SK-N-SH (cell line): ENCODE measurements around the gene TP53BP1. TPM values are rescaled to one million over a fixed set of nuclear protein-coding genes. Genes with fewer than 3 reads are reported as not detected.
"Not testable (repeated sequence)": the region's sequence is repeated elsewhere in the genome, so short reads cannot be mapped to it uniquely, and the experiment has no call there.

ENCODE experiments used
- CTCF ChIA-PET: fragments of 300-600, 350-600 bp; formaldehyde crosslinking; extraction: SDS; loops from one replicate; lab custom pipeline; 2021; lab: Yijun Ruan, JAX
- POLR2A ChIA-PET: fragments of 350-600 bp; sonication (Branson Sonifier 250); formaldehyde crosslinking; extraction: SDS; loops from one replicate; lab custom pipeline; 2020; ENCODE audit warnings: antibody characterized with exemption, inconsistent platforms; lab: Yijun Ruan, JAX
- DNase-seq: peaks from one replicate; pipeline ENCODE4 v3.0.0; 2012
- H2AFZ ChIP-seq: fragments of 200-600 bp; sonication (generic); 2 replicates; pipeline ENCODE4 v1.8.1; 2016; ENCODE audit warnings: antibody characterized with exemption, mild to moderate bottlenecking, low read depth
- H3F3A ChIP-seq: fragments of 200-600 bp; sonication (generic); replicated peaks from 2 replicates; pipeline ENCODE3; 2016; ENCODE audit warnings: antibody characterized with exemption, mild to moderate bottlenecking; ENCODE audit not compliant: insufficient read depth
- H3K27ac ChIP-seq, 2 experiments: fragments of 200-500 bp in 1 of 2; fragments of 200-600 bp in 1 of 2; sonication (Bioruptor generic) in 1 of 2; sonication (generic), shearing (Covaris generic) in 1 of 2; 2 replicates each; pipeline versions ENCODE4 v1.5.1 to v1.6.1; 2014 to 2016; ENCODE audit warnings: low read depth in 2 of 2, inconsistent platforms in 1 of 2, low read length in 1 of 2, mild to moderate bottlenecking in 1 of 2, mixed read lengths in 1 of 2
- H3K27me3 ChIP-seq: fragments of 200-600 bp; sonication (generic), shearing (Covaris generic); 2 replicates; pipeline ENCODE4 v1.6.1; 2016; ENCODE audit warnings: mixed run types; ENCODE audit not compliant: insufficient read depth
- H3K36me3 ChIP-seq, 2 experiments: fragments of 200-500 bp in 1 of 2; fragments of 200-600 bp in 1 of 2; sonication (Bioruptor generic) in 1 of 2; sonication (generic) in 1 of 2; replicated peaks in 1 of 2; 2 replicates each; pipeline versions ENCODE3 to v1.5.1; 2014 to 2016; ENCODE audit warnings: low read length in 1 of 2, mild to moderate bottlenecking in 1 of 2; ENCODE audit not compliant: insufficient read depth in 2 of 2, control insufficient read depth in 1 of 2
- H3K4me1 ChIP-seq, 2 experiments: fragments of 200-500 bp in 1 of 2; fragments of 200-600 bp in 1 of 2; sonication (Bioruptor generic) in 1 of 2; sonication (generic), shearing (Covaris generic) in 1 of 2; 2 replicates each; pipeline versions ENCODE4 v1.5.1 to v1.6.1; 2014 to 2016; ENCODE audit warnings: low read depth in 1 of 2, low read length in 1 of 2, mixed run types in 1 of 2; ENCODE audit not compliant: insufficient read depth in 2 of 2, control insufficient read depth in 1 of 2
- H3K4me2 ChIP-seq: fragments of 200-600 bp; sonication (generic), shearing (Covaris generic); 2 replicates; pipeline ENCODE4 v1.6.1; 2017; ENCODE audit warnings: mixed run types
- H3K4me3 ChIP-seq, 2 experiments: fragments of 200-500 bp in 1 of 2; fragments of 200-600 bp in 1 of 2; sonication (Bioruptor generic) in 1 of 2; sonication (generic), shearing (Covaris generic) in 1 of 2; 2 replicates each; pipeline versions ENCODE4 v1.5.1 to v1.8.1; 2014 to 2016; ENCODE audit warnings: low read depth in 2 of 2, inconsistent platforms in 1 of 2, low read length in 1 of 2, mild to moderate bottlenecking in 1 of 2, mixed read lengths in 1 of 2, moderate library complexity in 1 of 2
- H3K79me2 ChIP-seq: fragments of 200-600 bp; sonication (generic); 2 replicates; pipeline ENCODE4 v1.8.1; 2017; ENCODE audit warnings: mild to moderate bottlenecking; ENCODE audit not compliant: insufficient read depth
- H3K9ac ChIP-seq: fragments of 200-600 bp; sonication (generic); 2 replicates; pipeline ENCODE4 v1.6.1; 2017; ENCODE audit warnings: mixed run types
- H3K9me2 ChIP-seq: fragments of 200-600 bp; sonication (generic); 2 replicates; pipeline ENCODE4 v1.6.1; 2017; ENCODE audit warnings: mixed run types
- H3K9me3 ChIP-seq: fragments of 200-600 bp; sonication (generic); 2 replicates; pipeline ENCODE4 v1.6.1; 2017; ENCODE audit warnings: mixed run types, mild to moderate bottlenecking, moderate library complexity
- H4K20me1 ChIP-seq: fragments of 200-600 bp; sonication (generic); 2 replicates; pipeline ENCODE4 v1.6.1; 2017; ENCODE audit warnings: mild to moderate bottlenecking, mixed run types; ENCODE audit not compliant: insufficient read depth
- ELF1 ChIP-seq: IDR thresholded peaks from 2 replicates; pipeline ENCODE4 v1.4.0; 2012
- EP300 ChIP-seq, 2 experiments: IDR thresholded peaks; 2 replicates each; pipeline versions ENCODE4 v1.4.0 to v1.6.1; 2012; ENCODE audit warnings: borderline replicate concordance in 1 of 2, low read depth in 1 of 2, low read length in 1 of 2
- EZH2phosphoT487 ChIP-seq: fragments of 200-600 bp; sonication (generic); IDR thresholded peaks from 2 replicates; pipeline ENCODE4 v1.6.1; 2017; ENCODE audit warnings: low read depth, mixed run types, mild to moderate bottlenecking, antibody characterized with exemption, moderate library complexity, borderline replicate concordance
- FOXM1 ChIP-seq: IDR thresholded peaks from 2 replicates; pipeline ENCODE4 v1.4.0; 2012; ENCODE audit warnings: low read depth, mild to moderate bottlenecking
- GABPA ChIP-seq: IDR thresholded peaks from 2 replicates; pipeline ENCODE4 v1.4.0; 2012; ENCODE audit warnings: low read depth, mild to moderate bottlenecking
- GATA2 ChIP-seq: sonication (generic); formaldehyde crosslinking; IDR thresholded peaks from 2 replicates; pipeline ENCODE4 v1.5.0; 2020; ENCODE audit warnings: mild to moderate bottlenecking, missing genetic modification reagents
- MAX ChIP-seq: IDR thresholded peaks from 2 replicates; pipeline ENCODE4 v1.4.0; 2012; ENCODE audit warnings: low read depth
- MEF2A ChIP-seq: IDR thresholded peaks from 2 replicates; pipeline ENCODE4 v1.4.0; 2012; ENCODE audit warnings: low read depth, borderline replicate concordance
- MXI1 ChIP-seq: IDR thresholded peaks from 2 replicates; pipeline ENCODE4 v1.6.1; 2012; ENCODE audit warnings: mild to moderate bottlenecking, low read depth, low read length, improper control_type of control experiment
- NFIC ChIP-seq: IDR thresholded peaks from 2 replicates; pipeline ENCODE4 v1.4.0; 2012; ENCODE audit warnings: borderline replicate concordance
- NRF1 ChIP-seq: IDR thresholded peaks from 2 replicates; pipeline ENCODE4 v1.6.1; 2012; ENCODE audit warnings: low read depth, mild to moderate bottlenecking, low read length
- RAD21 ChIP-seq: IDR thresholded peaks from 2 replicates; pipeline ENCODE4 v1.6.1; 2012; ENCODE audit warnings: mild to moderate bottlenecking, low read length
- REST ChIP-seq: IDR thresholded peaks from 2 replicates; pipeline ENCODE4 v1.6.1; 2012; ENCODE audit warnings: mild to moderate bottlenecking, low read depth, low read length, moderate library complexity
- RFX5 ChIP-seq: IDR thresholded peaks from 2 replicates; pipeline ENCODE4 v1.6.1; 2012; ENCODE audit warnings: mild to moderate bottlenecking, improper control_type of control experiment, low read length
- SMC3 ChIP-seq: IDR thresholded peaks from 2 replicates; pipeline ENCODE4 v1.6.1; 2012; ENCODE audit warnings: low read depth, low read length, improper control_type of control experiment
- TAF1 ChIP-seq: IDR thresholded peaks from 2 replicates; pipeline ENCODE4 v1.6.1; 2012; ENCODE audit warnings: low read depth, mild to moderate bottlenecking, low read length, moderate library complexity, borderline replicate concordance
- TCF12 ChIP-seq: IDR thresholded peaks from 2 replicates; pipeline ENCODE4 v1.4.0; 2012
- TEAD4 ChIP-seq: IDR thresholded peaks from 2 replicates; pipeline ENCODE4 v1.4.0; 2012; ENCODE audit warnings: mild to moderate bottlenecking, borderline replicate concordance; ENCODE audit not compliant: insufficient read depth
- WGBS: methylation state at CpG from one replicate; pipeline ENCODE4 v1.1.6; 2017; ENCODE audit warnings: low lambda C conversion rate; 5-methylcytosine and 5-hydroxymethylcytosine counted together
- polyA plus RNA-seq, 3 experiments: library from polyadenylated mRNA; depleted of rRNA; stranded (reverse); fragments of >200 nt; gene quantifications; 2 replicates each; pipeline ENCODE4 v1.2.3, GENCODE V29; 2012
- TF ChIP-seq, protein P1 (sequence below): IDR thresholded peaks from 2 replicates; pipeline ENCODE4 v1.4.0; 2012; ENCODE audit warnings: low read depth, borderline replicate concordance

The TP53BP1 gene
- polyA plus RNA-seq, 1 of the 3 experiments (the other 2 are of a cell fraction): 27.1 TPM

- Histone ChIP-seq H3K79me2 (no peaks in the 10 kb centered on the region), H3K9me2 (no peaks in the 10 kb centered on the region), H4K20me1 (no peaks in the 10 kb centered on the region), H3K4me1 (no peaks in the 10 kb centered on the region), H3K27me3 (no peaks in the 10 kb centered on the region), H3K36me3 (peaks cover 0 to 2% of the 10 kb centered on the region in 2 experiments), H3K4me3 (no peak overlapping the region), H3F3A (no peaks in the 10 kb centered on the region), H3K27ac (no peak overlapping the region), H3K9me3 (no peaks in the 10 kb centered on the region), H3K4me2 (no peak overlapping the region), H3K9ac (no peak overlapping the region), H2AFZ (no peak overlapping the region)
- ChIA-PET POLR2A (no interaction called here), CTCF (no interaction called here)
- no peak for DNase-seq
- WGBS: 81% methylated on average over 2 of the region's 3 CpGs
- TF ChIP-seq TAF1: no peak
- no peak for TF ChIP-seq NFIC
- no peak for TF ChIP-seq RFX5
- TF ChIP-seq GABPA: no peak
- TF ChIP-seq EP300 (IDR thresholded peaks at IDR 0.05; ENCODE audit: borderline replicate concordance in 1 of 2, low read depth in 1 of 2, low read length in 1 of 2): no peak
- TF ChIP-seq EZH2phosphoT487: no peak
- TF ChIP-seq GATA2 (CRISPR knock-in tag): no peak
- TF ChIP-seq TCF12: no peak
- TF ChIP-seq TEAD4: no peak
- TF ChIP-seq MAX: no peak
Measured at GRCh38 chr15:43534897-43535296, 41.9 kb upstream of the TP53BP1 start.

- H3K4me2 ChIP-seq, DNase-seq, H2AFZ ChIP-seq, H4K20me1 ChIP-seq, H3K27me3 ChIP-seq, H3K9me3 ChIP-seq, H3K9ac ChIP-seq, H3K36me3 ChIP-seq, H3K9me2 ChIP-seq, H3K27ac ChIP-seq, H3K4me3 ChIP-seq, H3K4me1 ChIP-seq, CTCF ChIA-PET, POLR2A ChIA-PET, H3F3A ChIP-seq, H3K79me2 ChIP-seq: not testable (repeated sequence)
- 68% methylated on average over 5 of the region's 5 CpGs for WGBS
Measured at GRCh38 chr15:43532826-43533225, 39.9 kb upstream of the TP53BP1 start.

GRCh38 chr15:43531018-43531670, 38.2 kb upstream of the TP53BP1 start:
- Histone ChIP-seq H3K27ac (no peak overlapping the region), H3K4me3 (no peak overlapping the region), H3K4me2 (no peak overlapping the region), H3K9me3 (no peaks in the 10 kb centered on the region), H3K79me2 (no peaks in the 10 kb centered on the region), H3K27me3 (no peaks in the 10 kb centered on the region), H3F3A (no peaks in the 10 kb centered on the region), H3K9me2 (no peaks in the 10 kb centered on the region), H3K9ac (no peak overlapping the region), H2AFZ (no peak overlapping the region), H4K20me1 (no peaks in the 10 kb centered on the region), H3K36me3 (peaks cover 0 to 2% of the 10 kb centered on the region in 2 experiments), H3K4me1 (no peaks in the 10 kb centered on the region)
- 55% methylated on average over 6 of the region's 7 CpGs for WGBS
- CTCF ChIA-PET: interaction anchor here (1.0 kb wide), 1 partner anchor 17 kb away, joined by 3 read pairs; no protein-coding TSS in a partner anchor
- POLR2A ChIA-PET: interaction anchor here (1.1 kb wide), 1 partner anchor 21 kb away, joined by 3 read pairs; no protein-coding TSS in a partner anchor
- no peak for DNase-seq
- TF ChIP-seq NRF1: no peak
- no peak for TF ChIP-seq RAD21
- no peak for TF ChIP-seq TAF1
- no peak for TF ChIP-seq FOXM1
- no peak for TF ChIP-seq SMC3
- no peak for TF ChIP-seq TEAD4
- no peak for TF ChIP-seq MXI1
- TF ChIP-seq REST: no peak
- no peak for TF ChIP-seq ELF1
- no peak for TF ChIP-seq GATA2 (CRISPR knock-in tag)
- no peak for TF ChIP-seq TCF12
- TF ChIP-seq MEF2A: no peak
- TF ChIP-seq, protein P1, sequence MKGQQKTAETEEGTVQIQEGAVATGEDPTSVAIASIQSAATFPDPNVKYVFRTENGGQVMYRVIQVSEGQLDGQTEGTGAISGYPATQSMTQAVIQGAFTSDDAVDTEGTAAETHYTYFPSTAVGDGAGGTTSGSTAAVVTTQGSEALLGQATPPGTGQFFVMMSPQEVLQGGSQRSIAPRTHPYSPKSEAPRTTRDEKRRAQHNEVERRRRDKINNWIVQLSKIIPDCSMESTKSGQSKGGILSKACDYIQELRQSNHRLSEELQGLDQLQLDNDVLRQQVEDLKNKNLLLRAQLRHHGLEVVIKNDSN: no peak
- no peak for TF ChIP-seq NFIC
